ENCODE measurements around the gene RAB3C.

DNA sequence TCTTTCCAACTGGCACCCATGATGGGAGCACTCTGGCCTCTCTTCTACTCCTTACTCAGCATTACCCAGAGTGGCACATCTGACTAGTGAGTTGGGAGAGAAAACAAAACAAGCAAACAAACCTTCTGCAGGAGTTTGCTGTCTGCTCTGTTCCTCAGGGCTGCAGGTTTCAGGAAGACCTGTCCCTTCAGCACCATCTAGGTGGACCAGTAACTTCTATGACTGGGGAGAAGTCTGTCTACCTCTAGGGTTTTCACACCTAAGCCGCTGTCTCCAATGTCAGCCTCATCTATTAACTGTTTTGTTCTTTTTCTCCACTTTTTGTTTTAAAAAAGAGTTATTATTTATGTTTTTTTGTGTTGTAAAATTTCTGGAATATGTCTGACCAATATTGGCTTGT lies 58.7 kb downstream of the RAB3C start:
- TF ChIP-seq, protein P1, sequence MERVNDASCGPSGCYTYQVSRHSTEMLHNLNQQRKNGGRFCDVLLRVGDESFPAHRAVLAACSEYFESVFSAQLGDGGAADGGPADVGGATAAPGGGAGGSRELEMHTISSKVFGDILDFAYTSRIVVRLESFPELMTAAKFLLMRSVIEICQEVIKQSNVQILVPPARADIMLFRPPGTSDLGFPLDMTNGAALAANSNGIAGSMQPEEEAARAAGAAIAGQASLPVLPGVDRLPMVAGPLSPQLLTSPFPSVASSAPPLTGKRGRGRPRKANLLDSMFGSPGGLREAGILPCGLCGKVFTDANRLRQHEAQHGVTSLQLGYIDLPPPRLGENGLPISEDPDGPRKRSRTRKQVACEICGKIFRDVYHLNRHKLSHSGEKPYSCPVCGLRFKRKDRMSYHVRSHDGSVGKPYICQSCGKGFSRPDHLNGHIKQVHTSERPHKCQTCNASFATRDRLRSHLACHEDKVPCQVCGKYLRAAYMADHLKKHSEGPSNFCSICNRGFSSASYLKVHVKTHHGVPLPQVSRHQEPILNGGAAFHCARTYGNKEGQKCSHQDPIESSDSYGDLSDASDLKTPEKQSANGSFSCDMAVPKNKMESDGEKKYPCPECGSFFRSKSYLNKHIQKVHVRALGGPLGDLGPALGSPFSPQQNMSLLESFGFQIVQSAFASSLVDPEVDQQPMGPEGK (CRISPR knock-in tag; IDR thresholded peaks at IDR 0.05; ENCODE audit: borderline replicate concordance) = no peak
- TF ChIP-seq ZNF8 (CRISPR knock-in tag; IDR thresholded peaks at IDR 0.05) = no peak

Data from SK-N-SH treated with all-trans-retinoic acid at 6 μM for 48 hours (cell line).